Panc1 (cell line): ENCODE data around the gene HNRNPLL.

Source experiments
- POLR2AphosphoS5 ChIP-seq: IDR thresholded peaks from 2 replicates; pipeline ENCODE4 v1.6.1; 2012; ENCODE audit warnings: mild to moderate bottlenecking, low read depth, low read length, moderate library complexity
- TF ChIP-seq, protein P1 (sequence below): fragments of 450-650 bp; IDR thresholded peaks from 2 replicates; pipeline ENCODE4 v1.5.1; 2017; ENCODE audit warnings: mild to moderate bottlenecking

DNA sequence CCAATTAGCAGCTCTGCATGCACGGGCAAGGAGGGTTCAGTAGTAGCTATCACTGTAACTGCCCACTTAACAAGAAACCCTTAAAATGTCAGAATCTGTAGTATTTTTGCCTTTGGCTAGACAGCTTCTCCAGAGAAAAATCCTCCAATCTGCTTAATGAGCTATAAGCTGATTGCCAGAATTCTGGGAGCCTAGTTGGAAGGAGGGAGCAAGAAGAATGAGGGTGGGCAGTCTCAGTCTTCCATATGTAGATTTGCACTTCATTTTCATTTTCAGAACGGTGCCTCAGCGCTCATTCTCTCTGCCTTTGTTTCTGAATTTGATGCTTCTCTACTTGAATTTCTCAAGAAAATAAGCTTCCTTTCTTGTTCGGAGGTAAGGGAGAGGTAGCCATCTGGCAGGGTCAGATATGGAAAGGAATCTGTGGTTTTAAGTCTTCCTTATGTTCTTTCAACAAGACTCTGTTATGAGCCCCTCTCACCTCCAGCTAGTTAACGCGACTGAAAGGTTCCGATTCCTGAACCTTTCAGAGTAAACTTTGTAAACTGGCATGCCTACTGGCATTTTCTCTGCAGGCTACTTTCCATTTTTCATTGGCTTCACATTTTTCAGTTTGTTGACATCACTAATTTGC, 53.5 kb downstream of the HNRNPLL start:
- TF ChIP-seq POLR2AphosphoS5, result no peak
- TF ChIP-seq, protein P1, sequence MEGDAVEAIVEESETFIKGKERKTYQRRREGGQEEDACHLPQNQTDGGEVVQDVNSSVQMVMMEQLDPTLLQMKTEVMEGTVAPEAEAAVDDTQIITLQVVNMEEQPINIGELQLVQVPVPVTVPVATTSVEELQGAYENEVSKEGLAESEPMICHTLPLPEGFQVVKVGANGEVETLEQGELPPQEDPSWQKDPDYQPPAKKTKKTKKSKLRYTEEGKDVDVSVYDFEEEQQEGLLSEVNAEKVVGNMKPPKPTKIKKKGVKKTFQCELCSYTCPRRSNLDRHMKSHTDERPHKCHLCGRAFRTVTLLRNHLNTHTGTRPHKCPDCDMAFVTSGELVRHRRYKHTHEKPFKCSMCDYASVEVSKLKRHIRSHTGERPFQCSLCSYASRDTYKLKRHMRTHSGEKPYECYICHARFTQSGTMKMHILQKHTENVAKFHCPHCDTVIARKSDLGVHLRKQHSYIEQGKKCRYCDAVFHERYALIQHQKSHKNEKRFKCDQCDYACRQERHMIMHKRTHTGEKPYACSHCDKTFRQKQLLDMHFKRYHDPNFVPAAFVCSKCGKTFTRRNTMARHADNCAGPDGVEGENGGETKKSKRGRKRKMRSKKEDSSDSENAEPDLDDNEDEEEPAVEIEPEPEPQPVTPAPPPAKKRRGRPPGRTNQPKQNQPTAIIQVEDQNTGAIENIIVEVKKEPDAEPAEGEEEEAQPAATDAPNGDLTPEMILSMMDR, result no peak
